OCI-LY1 (cell line): ENCODE results near the gene ANO4.

ENCODE experiments used
- H2AFZ ChIP-seq: fragments of 200-600 bp; sonication (generic), shearing (Covaris generic); 2 replicates; pipeline ENCODE4 v1.6.0; 2014; ENCODE audit warnings: antibody characterized with exemption, mild to moderate bottlenecking, low read length
- H3F3A ChIP-seq: fragments of 200-600 bp; sonication (generic), shearing (Covaris generic); 2 replicates; pipeline ENCODE4 v1.6.0; 2014; ENCODE audit warnings: mild to moderate bottlenecking, antibody characterized with exemption, low read length, moderate library complexity; ENCODE audit not compliant: insufficient read depth
- H3K27ac ChIP-seq: fragments of 200-600 bp; sonication (generic); 2 replicates; pipeline ENCODE4 v1.5.1; 2014; ENCODE audit warnings: low read length, mixed run types, mild to moderate bottlenecking, low read depth; ENCODE audit not compliant: poor library complexity, severe bottlenecking
- H3K27me3 ChIP-seq: fragments of 200-600 bp; sonication (generic); 2 replicates; pipeline ENCODE4 v1.6.0; 2014; ENCODE audit warnings: antibody characterized with exemption, mild to moderate bottlenecking, low read length, moderate library complexity; ENCODE audit not compliant: insufficient read depth
- H3K36me3 ChIP-seq: fragments of 200-600 bp; sonication (generic); 2 replicates; pipeline ENCODE4 v1.6.1; 2014; ENCODE audit warnings: mild to moderate bottlenecking, antibody characterized with exemption, low read length, moderate library complexity, mixed read lengths; ENCODE audit not compliant: insufficient read depth
- H3K4me1 ChIP-seq: fragments of 200-600 bp; sonication (generic); 2 replicates; pipeline ENCODE4 v1.5.1; 2014; ENCODE audit warnings: mild to moderate bottlenecking, low read length, moderate library complexity; ENCODE audit not compliant: insufficient read depth, severe bottlenecking
- H3K4me2 ChIP-seq: fragments of 200-600 bp; sonication (generic), shearing (Covaris generic); 2 replicates; pipeline ENCODE4 v1.6.1; 2014; ENCODE audit warnings: low read length
- H3K4me3 ChIP-seq: fragments of 200-600 bp; sonication (generic); 2 replicates; pipeline ENCODE4 v1.5.1; 2014; ENCODE audit warnings: low read length, low read depth, mild to moderate bottlenecking, mixed read lengths; ENCODE audit not compliant: poor library complexity, severe bottlenecking
- H3K79me2 ChIP-seq: fragments of 200-600 bp; shearing (Covaris generic); 2 replicates; pipeline ENCODE4 v1.6.1; 2016; ENCODE audit warnings: mixed run types, low read length, mixed read lengths; ENCODE audit not compliant: insufficient read depth
- H3K9ac ChIP-seq: fragments of 200-600 bp; sonication (generic), shearing (Covaris generic); 2 replicates; pipeline ENCODE4 v1.6.1; 2014; ENCODE audit warnings: mild to moderate bottlenecking, low read length, mixed read lengths
- H3K9me2 ChIP-seq: fragments of 200-600 bp; sonication (generic), shearing (Covaris generic); 2 replicates; pipeline ENCODE4 v1.6.1; 2014; ENCODE audit warnings: low read depth, mild to moderate bottlenecking, low read length, mixed read lengths
- H3K9me3 ChIP-seq: fragments of 200-600 bp; shearing (Covaris generic); 2 replicates; pipeline ENCODE4 v1.6.1; 2014; ENCODE audit warnings: low read length, mixed read lengths
- H4K20me1 ChIP-seq: fragments of 200-600 bp; sonication (generic), shearing (Covaris generic); 2 replicates; pipeline ENCODE4 v1.6.0; 2016; ENCODE audit warnings: mild to moderate bottlenecking, low read length; ENCODE audit not compliant: insufficient read depth
- CTCF ChIP-seq: fragments of 200-600 bp; sonication (generic), shearing (Covaris generic); IDR thresholded peaks from 2 replicates; pipeline ENCODE4 v1.5.1; 2017; ENCODE audit warnings: mild to moderate bottlenecking, antibody characterized with exemption, low read length, moderate library complexity, mixed read lengths
- EZH2 ChIP-seq: fragments of 200-600 bp; sonication (generic), shearing (Covaris generic); IDR thresholded peaks from 2 replicates; pipeline ENCODE4 v1.8.0; 2017; ENCODE audit warnings: borderline replicate concordance, mixed run types, mild to moderate bottlenecking, antibody characterized with exemption, low read length, moderate library complexity, mixed read lengths

Gene ANO4

DNA sequence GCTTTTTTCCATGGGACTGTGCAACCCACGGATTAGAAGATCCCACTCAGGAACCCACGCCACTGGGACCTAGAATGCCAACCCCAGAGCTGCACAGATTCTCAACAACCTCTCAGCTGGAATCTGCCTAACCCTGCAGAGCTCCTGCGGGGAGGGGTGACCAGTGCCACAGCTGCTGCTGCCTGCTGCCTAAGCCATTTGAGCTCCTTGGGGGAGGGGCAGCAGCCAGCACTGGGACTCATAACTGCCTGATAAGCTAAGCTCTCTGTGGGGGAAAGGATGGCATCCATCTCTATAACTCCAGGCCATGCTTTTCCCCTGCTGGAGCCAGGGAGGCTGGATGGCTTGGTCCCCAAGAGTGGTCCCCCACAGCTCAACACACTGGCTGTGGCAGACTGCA, 232.6 kb downstream of the ANO4 start:
- TF ChIP-seq CTCF, result no peak
- no peak for TF ChIP-seq EZH2
- Histone ChIP-seq H4K20me1 (no peaks in the 10 kb centered on the region), H3K9me3 (no peaks in the 10 kb centered on the region), H3F3A (no peaks in the 10 kb centered on the region), H3K36me3 (no peaks in the 10 kb centered on the region), H3K9me2 (no peaks in the 10 kb centered on the region), H3K4me1 (no peaks in the 10 kb centered on the region), H3K27ac (no peak overlapping the region), H3K79me2 (no peaks in the 10 kb centered on the region), H2AFZ (no peak overlapping the region), H3K27me3 (no peaks in the 10 kb centered on the region), H3K4me3 (no peak overlapping the region), H3K4me2 (no peak overlapping the region), H3K9ac (no peak overlapping the region)

GRCh38 chr12:101027816-101028215, 233.2 kb downstream of the ANO4 start:
- no peak overlapping the region for H3K4me2 ChIP-seq
- H3K4me1 ChIP-seq, result no peaks in the 10 kb centered on the region
- no peak overlapping the region for H3K4me3 ChIP-seq
- H3F3A ChIP-seq, result no peaks in the 10 kb centered on the region
- H3K27ac ChIP-seq, result no peak overlapping the region
- H3K27me3 ChIP-seq, result no peaks in the 10 kb centered on the region
- no peak overlapping the region for H3K9ac ChIP-seq
- no peaks in the 10 kb centered on the region for H3K36me3 ChIP-seq
- no peak overlapping the region for H2AFZ ChIP-seq
- no peaks in the 10 kb centered on the region for H3K9me2 ChIP-seq
- H4K20me1 ChIP-seq, result no peaks in the 10 kb centered on the region
- no peaks in the 10 kb centered on the region for H3K79me2 ChIP-seq
- TF ChIP-seq EZH2 (no peak), CTCF (no peak)
- H3K9me3 ChIP-seq, result no peaks in the 10 kb centered on the region

DNA sequence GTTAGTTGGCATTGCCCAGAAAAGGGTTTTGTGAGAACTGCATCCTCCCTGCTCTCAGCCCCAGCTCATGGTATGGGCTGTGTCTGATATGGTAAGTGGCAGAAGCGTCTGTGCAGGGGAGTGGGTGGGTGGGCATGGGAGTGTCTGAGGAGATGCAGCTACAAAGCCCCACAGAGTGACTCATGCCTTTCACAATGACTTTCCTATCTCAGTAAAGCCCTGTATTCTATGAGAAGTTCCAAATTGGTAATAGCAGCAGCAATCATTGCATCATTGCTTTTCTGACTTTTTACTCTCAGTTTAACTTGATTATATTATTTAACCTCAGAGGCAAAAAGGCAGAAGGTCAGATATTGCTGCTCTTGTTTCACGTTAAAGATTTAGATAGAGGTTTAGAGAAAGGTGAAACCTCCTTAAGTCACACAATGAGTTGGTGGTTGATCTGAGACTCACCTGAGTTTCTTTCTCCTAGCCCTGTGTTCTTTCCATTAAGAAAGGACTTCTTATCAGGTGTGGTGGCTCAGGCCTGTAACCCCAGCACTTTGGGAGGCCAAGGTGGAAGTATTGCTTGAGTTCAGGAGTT, 243.8 kb downstream of the ANO4 start:
- no peak overlapping the region for H3K9ac ChIP-seq
- no peak overlapping the region for H3K4me3 ChIP-seq
- no peaks in the 10 kb centered on the region for H4K20me1 ChIP-seq
- no peaks in the 10 kb centered on the region for H3K36me3 ChIP-seq
- H3F3A ChIP-seq, result no peaks in the 10 kb centered on the region
- no peaks in the 10 kb centered on the region for H3K27me3 ChIP-seq
- H3K9me3 ChIP-seq, result no peaks in the 10 kb centered on the region
- H3K27ac ChIP-seq, result no peak overlapping the region
- no peak for TF ChIP-seq CTCF
- no peak for TF ChIP-seq EZH2
- H3K4me2 ChIP-seq, result no peak overlapping the region
- H3K79me2 ChIP-seq, result no peaks in the 10 kb centered on the region
- H3K4me1 ChIP-seq, result no peaks in the 10 kb centered on the region
- no peaks in the 10 kb centered on the region for H3K9me2 ChIP-seq
- no peak overlapping the region for H2AFZ ChIP-seq
